Measurements from ENCODE around the gene CCNA2. TPM values are rescaled to one million over a fixed set of nuclear protein-coding genes. Genes with fewer than 3 reads are reported as not detected.

The CCNA2 gene
- total RNA-seq, 4 donors from 2014 or later: 3.4 to 22.3 (median 7.2) TPM

GRCh38 chr4:121796283-121796682 lies 27.4 kb downstream of the CCNA2 start:
- Histone ChIP-seq H3K27ac (no peak overlapping the region), H3K9me3 (no peaks in the 10 kb centered on the region)

GRCh38 chr4:121794505-121795188 lies 29.0 kb downstream of the CCNA2 start:
- Histone ChIP-seq H3K4me1 (no peaks in the 10 kb centered on the region), H3K4me3 (no peak overlapping the region), H3K27me3 (no peaks in the 10 kb centered on the region), H3K9me3 (no peaks in the 10 kb centered on the region), H3K27ac (no peak overlapping the region), H3K36me3 (no peaks in the 10 kb centered on the region)
- no peak for DNase-seq
- TF ChIP-seq CTCF (IDR thresholded peaks at IDR 0.05) (no peak), POLR2A (IDR thresholded peaks at IDR 0.05) (no peak)

More at GRCh38 chr4:121796283-121796682, 27.4 kb downstream of the CCNA2 start:
- no peak for TF ChIP-seq CTCF (IDR thresholded peaks at IDR 0.05)
- no peak for TF ChIP-seq POLR2A (IDR thresholded peaks at IDR 0.05)
- no peaks in the 10 kb centered on the region for H3K27me3 ChIP-seq
- DNase-seq: no peak
- H3K36me3 ChIP-seq: no peaks in the 10 kb centered on the region
- no peaks in the 10 kb centered on the region for H3K4me1 ChIP-seq
- no peak overlapping the region for H3K4me3 ChIP-seq

GRCh38 chr4:121792966-121793365 lies 30.7 kb downstream of the CCNA2 start:
- Histone ChIP-seq H3K27ac (no peak overlapping the region), H3K4me1 (no peaks in the 10 kb centered on the region), H3K36me3 (no peaks in the 10 kb centered on the region), H3K4me3 (no peak overlapping the region), H3K9me3 (no peaks in the 10 kb centered on the region), H3K27me3 (no peaks in the 10 kb centered on the region)
- no peak for DNase-seq
- TF ChIP-seq CTCF (IDR thresholded peaks at IDR 0.05): no peak
- no peak for TF ChIP-seq POLR2A (IDR thresholded peaks at IDR 0.05)

GRCh38 chr4:121791481-121791880 lies 32.2 kb downstream of the CCNA2 start:
- no peak for DNase-seq
- Histone ChIP-seq H3K4me1 (no peaks in the 10 kb centered on the region), H3K9me3 (no peaks in the 10 kb centered on the region), H3K36me3 (no peaks in the 10 kb centered on the region), H3K4me3 (no peak overlapping the region), H3K27me3 (no peaks in the 10 kb centered on the region), H3K27ac (no peak overlapping the region)
- TF ChIP-seq CTCF (IDR thresholded peaks at IDR 0.05) (no peak), POLR2A (IDR thresholded peaks at IDR 0.05) (no peak)

- Histone ChIP-seq H3K9me3 (no peaks in the 10 kb centered on the region), H3K27ac (no peak overlapping the region), H3K4me3 (no peak overlapping the region), H3K36me3 (no peaks in the 10 kb centered on the region), H3K4me1 (no peaks in the 10 kb centered on the region), H3K27me3 (no peaks in the 10 kb centered on the region)
- DNase-seq: no peak
- TF ChIP-seq POLR2A (IDR thresholded peaks at IDR 0.05) (no peak), CTCF (IDR thresholded peaks at IDR 0.05) (no peak)
Measured at GRCh38 chr4:121790976-121791375, 32.7 kb downstream of the CCNA2 start.
